ENCODE measurements around the gene GPR142.
A peak's percentile ranks its signal among the peaks of the same experiment; 100 is the strongest.

The GPR142 gene

DNA sequence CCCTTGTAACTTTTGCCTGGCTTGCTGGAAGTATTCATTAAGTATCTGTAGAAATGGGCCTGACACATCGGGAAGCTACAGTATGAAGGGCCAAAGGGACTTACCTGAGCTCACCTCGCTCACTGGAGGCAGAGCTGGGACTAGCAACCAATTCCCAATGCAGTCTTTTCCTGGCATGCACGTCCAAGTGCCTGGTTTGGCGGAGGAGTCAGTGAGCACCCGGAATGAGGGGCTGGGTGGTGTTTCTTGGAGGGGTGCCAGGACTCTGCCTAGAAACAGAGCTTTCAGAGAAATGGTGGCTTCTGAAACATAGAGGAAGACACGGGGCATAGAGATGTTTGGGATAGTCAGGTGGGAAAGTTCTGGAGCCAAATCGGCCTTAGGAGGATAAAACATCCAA is 46.2 kb downstream of the GPR142 start (continued):
- no peak for TF ChIP-seq ZNF280D (tag by site-specific recombination; IDR thresholded peaks at IDR 0.05)

GRCh38 chr17:74414510-74414909 is 47.2 kb downstream of the GPR142 start:
- H3K4me3 ChIP-seq (ENCODE audit: low read depth, low read length) = no peak overlapping the region

More at GRCh38 chr17:74414510-74414909, 47.2 kb downstream of the GPR142 start:
- 0 out of 2 replicates have a peak, but pooled peaks have one; percentile 50 for TF ChIP-seq ZNF629 (tag by site-specific recombination; IDR thresholded peaks at IDR 0.05)
- peak; percentile 38; the same call in 1 of the 2 replicates for TF ChIP-seq ZNF335 (tag by site-specific recombination; conservative IDR thresholded peaks at IDR 0.05)
- TF ChIP-seq PRDM6 (tag by site-specific recombination; IDR thresholded peaks at IDR 0.05) = no peak
- no peak for TF ChIP-seq ZFP3 (tag by site-specific recombination; IDR thresholded peaks at IDR 0.05; ENCODE audit: low read depth)
- no peak for TF ChIP-seq ZNF302 (tag by site-specific recombination; IDR thresholded peaks at IDR 0.05; ENCODE audit: low read depth)
- peak; percentile 42; the same call in 1 of the 2 replicates for TF ChIP-seq KLF17 (tag by site-specific recombination; IDR thresholded peaks at IDR 0.05)
- TF ChIP-seq ZBTB17 (tag by site-specific recombination; IDR thresholded peaks at IDR 0.05) = 0 out of 2 replicates have a peak, but pooled peaks have one; percentile 13
- no peak for TF ChIP-seq ZNF768 (tag by site-specific recombination; IDR thresholded peaks at IDR 0.05)
- no peak for TF ChIP-seq MYNN (tag by site-specific recombination; IDR thresholded peaks at IDR 0.05; ENCODE audit: borderline replicate concordance)
- no peak for TF ChIP-seq ZNF677 (tag by site-specific recombination; IDR thresholded peaks at IDR 0.05)
- no peak for TF ChIP-seq ZNF398 (tag by site-specific recombination; IDR thresholded peaks at IDR 0.05)
- no peak for TF ChIP-seq ZNF133 (tag by site-specific recombination; IDR thresholded peaks at IDR 0.05)
- TF ChIP-seq, protein P1, sequence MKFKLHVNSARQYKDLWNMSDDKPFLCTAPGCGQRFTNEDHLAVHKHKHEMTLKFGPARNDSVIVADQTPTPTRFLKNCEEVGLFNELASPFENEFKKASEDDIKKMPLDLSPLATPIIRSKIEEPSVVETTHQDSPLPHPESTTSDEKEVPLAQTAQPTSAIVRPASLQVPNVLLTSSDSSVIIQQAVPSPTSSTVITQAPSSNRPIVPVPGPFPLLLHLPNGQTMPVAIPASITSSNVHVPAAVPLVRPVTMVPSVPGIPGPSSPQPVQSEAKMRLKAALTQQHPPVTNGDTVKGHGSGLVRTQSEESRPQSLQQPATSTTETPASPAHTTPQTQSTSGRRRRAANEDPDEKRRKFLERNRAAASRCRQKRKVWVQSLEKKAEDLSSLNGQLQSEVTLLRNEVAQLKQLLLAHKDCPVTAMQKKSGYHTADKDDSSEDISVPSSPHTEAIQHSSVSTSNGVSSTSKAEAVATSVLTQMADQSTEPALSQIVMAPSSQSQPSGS (tag by site-specific recombination; IDR thresholded peaks at IDR 0.05; ENCODE audit: low read depth) = peak; percentile 65
- peak; percentile 24; the same call in 1 of the 2 replicates for TF ChIP-seq ZBTB21 (tag by site-specific recombination; IDR thresholded peaks at IDR 0.05)
- Histone ChIP-seq H3K27ac (ENCODE audit: extremely low read depth, low read depth, low read length) (no peak overlapping the region), H3K36me3 (ENCODE audit: control insufficient read depth in 2 of 2, insufficient read depth in 1 of 2, low read length in 2 of 2) (no peaks in the 10 kb centered on the region), H3K9me3 (ENCODE audit: control insufficient read depth, insufficient read depth, low read depth, low read length) (no peaks in the 10 kb centered on the region), H3K4me1 (ENCODE audit: control insufficient read depth, insufficient read depth, low read length) (no peaks in the 10 kb centered on the region)
- POLR2A ChIA-PET = no interaction called here
- CTCF ChIA-PET = interaction anchor here (1.5 kb wide), 1 partner anchor 35 kb away, joined by 5 read pairs; no protein-coding TSS in a partner anchor
